Kidney (tissue), 14 donors: ENCODE results near the gene ZKSCAN5. TPM values are rescaled to one million over a fixed set of nuclear protein-coding genes. Genes with fewer than 3 reads are reported as not detected.

Source experiments
- DNase-seq, 5 donors: peaks; one replicate each; pipeline ENCODE4 v3.0.0-alpha.2; 2013 to 2020
- FAIRE-seq: peaks from 2 replicates; lab custom pipeline; 2012; peaks lifted over from hg19 to GRCh38; lab: Jason Lieb, UNC
- H3K27ac ChIP-seq, 2 donors: one replicate each; pipeline ENCODE4 v1.7.0; 2013; ENCODE audit warnings: low read depth in 2 of 2, low read length in 2 of 2, inconsistent platforms in 1 of 2
- H3K27me3 ChIP-seq: one replicate; pipeline ENCODE4 v1.7.1; 2013; ENCODE audit warnings: low read length, inconsistent platforms; ENCODE audit not compliant: control insufficient read depth, insufficient read depth
- H3K36me3 ChIP-seq, 3 donors: one replicate each; pipeline versions ENCODE4 v1.7.0 to v1.7.1; 2013; ENCODE audit warnings: low read length in 3 of 3, control low read depth in 1 of 3, inconsistent platforms in 1 of 3; ENCODE audit not compliant: insufficient read depth in 3 of 3, control insufficient read depth in 2 of 3
- H3K4me1 ChIP-seq, 3 donors: one replicate each; pipeline versions ENCODE4 v1.7.0 to v1.7.1; 2013; ENCODE audit warnings: low read length in 3 of 3, inconsistent platforms in 1 of 3, low read depth in 1 of 3; ENCODE audit not compliant: control insufficient read depth in 2 of 3, insufficient read depth in 2 of 3
- H3K4me3 ChIP-seq, 3 donors: one replicate each; pipeline versions ENCODE4 v1.7.0 to v1.8.1; 2013; ENCODE audit warnings: low read length in 3 of 3, control low read depth in 1 of 3, inconsistent platforms in 1 of 3
- H3K9ac ChIP-seq, 3 donors: one replicate each; pipeline versions ENCODE4 v1.7.0 to v1.7.1; 2013; ENCODE audit warnings: low read length in 3 of 3, control low read depth in 1 of 3, inconsistent platforms in 1 of 3
- H3K9me3 ChIP-seq, 3 donors: one replicate each; pipeline versions ENCODE4 v1.7.0 to v1.7.1; 2013; ENCODE audit warnings: low read length in 3 of 3, control low read depth in 1 of 3, inconsistent platforms in 1 of 3; ENCODE audit not compliant: control insufficient read depth in 2 of 3, insufficient read depth in 1 of 3
- intact Hi-C: fragments of 100-400 bp; cut with DNase I; formaldehyde crosslinking; loops from one replicate; pipeline ENCODE4 v1.11.1; 2022
- polyA plus RNA-seq: library from polyadenylated mRNA; stranded (reverse); fragments of 350-450 nt; fragmentation: Illumina TruSeq; extraction: RNeasy Lipid Tissue Mini Kit (QIAGEN cat#74804); gene quantifications from one replicate; pipeline ENCODE4 v1.2.3, GENCODE V29; 2014; ENCODE audit warnings: low read depth, low replicate concordance; ENCODE audit not compliant: insufficient read depth
- total RNA-seq: library from RNA; stranded (reverse); fragmentation: NEBNext Ultra II Directional; extraction: Animal tissue kit (Norgen Biotek cat#: 25700); gene quantifications from one replicate; pipeline ENCODE4 v1.2.1, GENCODE V29; 2021
- TF ChIP-seq, protein P1 (sequence below): IDR thresholded peaks from 3 replicates; pipeline ENCODE4 v1.5.1; 2012; ENCODE audit warnings: mild to moderate bottlenecking, moderate library complexity, borderline replicate concordance; ENCODE audit not compliant: insufficient read depth; ENCODE audit errors: extremely low read depth
- donor health status: control.
- donor health status: control.
- donor health status: control.
- donor health status: control.
- donor health status: control.
- donor health status: DM: yes; HTN: yes; CAD: no.
- donor health status: Normal renal cell carcinoma (clear cell type).

ZKSCAN5 gene
- total and polyA plus RNA-seq, 2 donors from 2014 or later: 4.6 to 9.1 TPM

DNA sequence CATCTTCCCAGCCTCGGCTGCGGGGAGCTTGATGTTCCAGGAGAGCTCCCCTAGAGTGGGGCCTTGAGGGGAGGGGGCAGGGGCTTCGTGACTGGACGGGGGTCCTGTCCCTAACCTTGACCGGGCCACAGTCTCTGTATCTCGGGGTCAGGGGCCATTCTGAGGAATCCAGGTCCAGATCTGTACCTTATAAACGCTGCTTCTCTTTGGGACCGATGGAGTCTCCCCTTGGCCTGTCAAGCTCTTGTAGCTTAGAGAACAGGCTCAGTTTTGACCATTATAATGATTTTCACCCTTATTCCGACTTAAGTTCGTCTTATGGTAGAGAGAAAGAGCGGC is 831 bp downstream of the ZKSCAN5 start:
- H3K36me3 ChIP-seq: no peaks in the 10 kb centered on the region
- intact Hi-C loops: no loop called here
- no peak for FAIRE-seq

DNA sequence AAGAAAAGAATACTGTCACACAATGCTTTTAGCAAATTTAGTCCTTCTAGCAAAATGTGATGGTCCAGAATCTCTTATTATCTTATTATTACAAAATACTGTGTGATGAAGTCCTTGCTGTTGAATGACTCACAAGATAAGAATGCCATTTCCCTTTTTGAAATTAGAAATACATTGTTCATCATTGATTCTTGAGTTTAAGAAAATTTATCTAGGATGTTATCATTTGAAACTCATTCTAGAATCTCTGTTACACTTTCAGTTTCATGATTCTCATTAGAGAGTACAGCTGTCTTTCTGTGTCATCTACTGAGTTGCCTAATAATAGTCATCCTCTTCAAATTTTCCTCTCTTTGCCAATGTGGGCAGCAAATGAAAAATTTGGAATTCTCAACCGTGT is 9.6 kb downstream of the ZKSCAN5 start:
- intact Hi-C loops: no loop called here
- no peak overlapping the region for H3K9ac ChIP-seq
- no peak overlapping the region for H3K4me3 ChIP-seq
- H3K27ac ChIP-seq: no peak overlapping the region
- DNase-seq (no peak), FAIRE-seq (no peak)
- H3K36me3 ChIP-seq: peaks cover 2 to 20% (median 8%) of the 10 kb centered on the region in 3 donors
- H3K27me3 ChIP-seq: no peaks in the 10 kb centered on the region
- no peaks in the 10 kb centered on the region for H3K9me3 ChIP-seq
- TF ChIP-seq, protein P1, sequence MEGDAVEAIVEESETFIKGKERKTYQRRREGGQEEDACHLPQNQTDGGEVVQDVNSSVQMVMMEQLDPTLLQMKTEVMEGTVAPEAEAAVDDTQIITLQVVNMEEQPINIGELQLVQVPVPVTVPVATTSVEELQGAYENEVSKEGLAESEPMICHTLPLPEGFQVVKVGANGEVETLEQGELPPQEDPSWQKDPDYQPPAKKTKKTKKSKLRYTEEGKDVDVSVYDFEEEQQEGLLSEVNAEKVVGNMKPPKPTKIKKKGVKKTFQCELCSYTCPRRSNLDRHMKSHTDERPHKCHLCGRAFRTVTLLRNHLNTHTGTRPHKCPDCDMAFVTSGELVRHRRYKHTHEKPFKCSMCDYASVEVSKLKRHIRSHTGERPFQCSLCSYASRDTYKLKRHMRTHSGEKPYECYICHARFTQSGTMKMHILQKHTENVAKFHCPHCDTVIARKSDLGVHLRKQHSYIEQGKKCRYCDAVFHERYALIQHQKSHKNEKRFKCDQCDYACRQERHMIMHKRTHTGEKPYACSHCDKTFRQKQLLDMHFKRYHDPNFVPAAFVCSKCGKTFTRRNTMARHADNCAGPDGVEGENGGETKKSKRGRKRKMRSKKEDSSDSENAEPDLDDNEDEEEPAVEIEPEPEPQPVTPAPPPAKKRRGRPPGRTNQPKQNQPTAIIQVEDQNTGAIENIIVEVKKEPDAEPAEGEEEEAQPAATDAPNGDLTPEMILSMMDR: no peak
- H3K4me1 ChIP-seq: no peaks in the 10 kb centered on the region

More for the DNA sequence above, 831 bp downstream of the ZKSCAN5 start:
- Histone ChIP-seq H3K9ac (peak overlapping the region; percentile 81 to 98 (median 83)), H3K27ac (peak overlapping the region; percentile 78 to 98), H3K9me3 (no peaks in the 10 kb centered on the region), H3K4me3 (peak overlapping the region; percentile 88 to 100 (median 97)), H3K4me1 (peaks cover 0 to 16% (median 9%) of the 10 kb centered on the region in 3 donors), H3K27me3 (no peaks in the 10 kb centered on the region)
- TF ChIP-seq, protein P1: no peak
- DNase-seq: no peak

DNA sequence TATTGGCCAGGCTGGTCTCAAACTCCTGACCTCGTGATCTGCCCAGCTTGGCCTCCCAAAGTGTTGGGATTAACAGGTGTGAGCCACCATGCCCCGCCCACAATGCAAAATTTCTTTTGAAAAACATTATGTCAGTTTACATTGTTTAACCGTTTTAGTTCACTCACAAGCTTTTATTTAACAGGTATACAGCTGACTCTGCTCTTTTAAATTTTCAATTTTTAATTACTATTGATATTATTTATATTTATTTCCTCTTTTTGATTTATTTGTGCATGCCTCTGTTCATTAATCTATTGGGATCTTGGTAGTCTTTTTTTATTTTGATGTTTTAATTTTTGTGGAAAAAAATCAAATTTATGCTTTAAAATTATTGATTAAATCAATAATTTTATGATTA is 16.9 kb downstream of the ZKSCAN5 start:
- intact Hi-C loops: no loop called here
- no peak overlapping the region for H3K9ac ChIP-seq
- no peak overlapping the region for H3K4me3 ChIP-seq
- H3K9me3 ChIP-seq: no peaks in the 10 kb centered on the region
- TF ChIP-seq, protein P1: no peak
- H3K27me3 ChIP-seq: no peaks in the 10 kb centered on the region
- no peak overlapping the region for H3K27ac ChIP-seq
- no peaks in the 10 kb centered on the region for H3K4me1 ChIP-seq
- FAIRE-seq: no peak
- DNase-seq: no peak
- H3K36me3 ChIP-seq: peaks cover 6 to 22% (median 14%) of the 10 kb centered on the region in 3 donors
